ENCODE measurements around the gene FAM72A. TPM values are rescaled to one million over a fixed set of nuclear protein-coding genes. Genes with fewer than 3 reads are reported as not detected.
A peak's percentile ranks its signal among the peaks of the same experiment; 100 is the strongest.
"Not testable (repeated sequence)": the region's sequence is repeated elsewhere in the genome, so short reads cannot be mapped to it uniquely, and the experiment has no call there.

FAM72A gene
- total RNA-seq, 6 experiments from 2014 or later = 6.8 to 8.2 (median 7.2) TPM

DNA sequence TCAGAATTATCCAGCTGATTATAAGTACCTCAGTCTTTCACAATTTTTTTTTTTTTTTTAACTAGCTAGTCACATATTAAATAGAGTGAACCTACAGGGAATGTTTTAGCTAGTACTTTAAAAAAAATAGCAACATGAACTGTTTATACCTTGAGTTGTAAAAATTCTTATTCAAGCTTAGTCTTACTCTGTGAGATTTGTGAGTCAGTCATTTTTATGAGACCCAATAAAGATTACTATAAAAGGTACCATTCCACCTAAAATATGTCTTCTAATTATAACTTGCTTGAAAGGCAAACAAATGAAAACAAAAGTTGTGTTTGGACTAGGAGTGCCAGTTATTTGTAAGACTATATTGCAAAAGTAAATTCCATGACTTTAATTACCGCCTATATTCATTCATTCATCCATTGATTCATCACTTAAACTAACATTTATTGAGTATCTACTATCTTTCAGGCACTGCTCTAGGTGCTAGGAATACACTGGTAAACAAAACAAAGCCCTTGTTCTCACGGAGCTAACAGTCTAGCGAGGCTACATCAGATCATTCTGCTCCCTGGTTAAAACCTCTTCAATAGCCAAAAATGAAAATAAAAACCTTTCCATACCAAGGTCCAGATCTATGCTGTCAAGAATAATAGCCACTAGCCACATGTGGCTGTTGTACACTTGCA, 5.8 kb downstream of the FAM72A start:
- DNase-seq; H3K36me3 Mint-ChIP-seq (ENCODE audit: low read depth); H3K4me1 Mint-ChIP-seq (ENCODE audit: low read depth); H3K27ac Mint-ChIP-seq; H3K27me3 Mint-ChIP-seq (ENCODE audit: insufficient read depth); H3K4me3 Mint-ChIP-seq; H3K9me3 Mint-ChIP-seq: not testable (repeated sequence)

DNA sequence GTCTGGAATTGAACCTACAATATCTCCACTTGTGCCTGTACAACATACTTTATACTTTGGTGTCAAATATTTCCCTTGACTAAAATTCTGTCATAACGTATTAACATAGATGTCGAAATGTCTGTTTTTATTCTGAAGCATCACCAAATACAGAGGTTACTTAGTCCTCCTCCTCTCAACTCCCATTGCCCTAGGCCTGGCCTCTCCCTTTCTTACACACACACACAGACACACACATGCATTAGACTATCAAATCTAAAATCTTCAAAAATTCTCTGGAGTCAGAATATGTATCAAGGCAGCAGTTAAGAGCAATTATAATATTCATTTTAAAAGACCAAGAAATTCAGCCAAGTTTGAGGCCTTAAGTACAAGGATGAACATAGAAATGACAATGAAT, 7.5 kb downstream of the FAM72A start:
- not testable (repeated sequence) for H3K4me3 Mint-ChIP-seq; H3K36me3 Mint-ChIP-seq (ENCODE audit: low read depth); H3K27ac Mint-ChIP-seq; H3K4me1 Mint-ChIP-seq (ENCODE audit: low read depth); H3K27me3 Mint-ChIP-seq (ENCODE audit: insufficient read depth); H3K9me3 Mint-ChIP-seq; DNase-seq

DNA sequence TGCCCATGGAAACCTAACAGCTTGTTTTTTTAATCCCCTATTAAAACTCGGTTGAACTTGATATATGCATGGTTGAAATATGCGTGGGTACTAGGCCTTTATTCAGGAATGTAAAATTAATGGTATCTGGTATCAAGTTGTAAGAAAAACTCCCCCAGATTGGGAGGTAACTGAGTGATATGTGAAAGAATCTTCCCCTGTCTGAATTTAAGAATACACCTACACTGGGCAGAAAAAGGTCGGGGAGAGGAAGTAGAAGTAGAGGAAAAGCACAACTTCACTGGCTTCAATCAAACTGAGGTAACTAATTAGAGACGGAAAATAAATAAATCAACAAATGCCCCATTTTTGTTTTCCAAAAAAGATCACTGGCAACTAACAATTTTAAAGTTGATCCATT, 15.8 kb downstream of the FAM72A start:
- H3K36me3 Mint-ChIP-seq (ENCODE audit: low read depth); DNase-seq; H3K27me3 Mint-ChIP-seq (ENCODE audit: insufficient read depth); H3K27ac Mint-ChIP-seq; H3K9me3 Mint-ChIP-seq; H3K4me1 Mint-ChIP-seq (ENCODE audit: low read depth); H3K4me3 Mint-ChIP-seq: not testable (repeated sequence)

DNA sequence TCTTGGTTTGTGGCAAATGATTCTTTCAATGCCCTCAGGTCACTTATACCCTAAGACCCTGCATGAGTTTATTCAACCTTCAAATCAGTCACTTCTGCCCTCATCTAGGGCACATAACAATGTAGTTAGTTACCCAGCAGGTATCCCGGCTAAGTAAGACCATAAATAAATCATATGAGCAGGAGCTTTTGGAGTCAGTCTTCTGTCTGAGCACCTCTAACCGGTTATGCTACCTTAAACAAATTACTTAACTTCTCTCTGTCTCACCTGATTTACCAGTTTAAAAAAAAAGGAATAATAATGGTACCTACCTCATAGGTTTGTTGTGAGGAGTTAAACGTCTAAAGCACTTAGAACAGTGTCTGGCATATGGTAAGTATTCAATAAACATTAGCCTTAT, 16.9 kb downstream of the FAM72A start:
- not testable (repeated sequence) for H3K27ac Mint-ChIP-seq; H3K4me3 Mint-ChIP-seq; H3K36me3 Mint-ChIP-seq (ENCODE audit: low read depth)

DNA sequence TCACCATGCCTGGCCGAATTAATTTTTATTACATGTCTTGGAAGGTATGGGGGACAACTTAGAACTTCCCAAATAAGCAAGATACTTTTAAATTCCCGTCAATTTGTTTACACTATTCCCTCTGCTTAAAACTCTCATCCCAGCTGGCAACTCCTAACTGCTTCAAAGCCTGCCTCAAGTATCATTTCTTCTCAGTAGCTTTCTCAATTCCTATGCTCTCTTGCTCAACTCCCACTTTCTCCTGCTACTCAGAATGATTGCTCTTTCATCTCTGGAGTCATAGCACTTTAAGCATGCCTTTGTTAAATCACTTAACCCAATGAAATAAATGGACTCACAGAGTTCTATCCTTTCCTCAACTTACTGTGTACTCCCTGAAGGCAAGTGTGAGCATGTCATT, 18.9 kb downstream of the FAM72A start:
- H3K4me1 Mint-ChIP-seq (ENCODE audit: low read depth); H3K36me3 Mint-ChIP-seq (ENCODE audit: low read depth); H3K27ac Mint-ChIP-seq; H3K4me3 Mint-ChIP-seq; H3K27me3 Mint-ChIP-seq (ENCODE audit: insufficient read depth); DNase-seq; H3K9me3 Mint-ChIP-seq: not testable (repeated sequence)

More for the DNA sequence above, 16.9 kb downstream of the FAM72A start:
- not testable (repeated sequence) for H3K9me3 Mint-ChIP-seq; H3K27me3 Mint-ChIP-seq (ENCODE audit: insufficient read depth); DNase-seq; H3K4me1 Mint-ChIP-seq (ENCODE audit: low read depth)

DNA sequence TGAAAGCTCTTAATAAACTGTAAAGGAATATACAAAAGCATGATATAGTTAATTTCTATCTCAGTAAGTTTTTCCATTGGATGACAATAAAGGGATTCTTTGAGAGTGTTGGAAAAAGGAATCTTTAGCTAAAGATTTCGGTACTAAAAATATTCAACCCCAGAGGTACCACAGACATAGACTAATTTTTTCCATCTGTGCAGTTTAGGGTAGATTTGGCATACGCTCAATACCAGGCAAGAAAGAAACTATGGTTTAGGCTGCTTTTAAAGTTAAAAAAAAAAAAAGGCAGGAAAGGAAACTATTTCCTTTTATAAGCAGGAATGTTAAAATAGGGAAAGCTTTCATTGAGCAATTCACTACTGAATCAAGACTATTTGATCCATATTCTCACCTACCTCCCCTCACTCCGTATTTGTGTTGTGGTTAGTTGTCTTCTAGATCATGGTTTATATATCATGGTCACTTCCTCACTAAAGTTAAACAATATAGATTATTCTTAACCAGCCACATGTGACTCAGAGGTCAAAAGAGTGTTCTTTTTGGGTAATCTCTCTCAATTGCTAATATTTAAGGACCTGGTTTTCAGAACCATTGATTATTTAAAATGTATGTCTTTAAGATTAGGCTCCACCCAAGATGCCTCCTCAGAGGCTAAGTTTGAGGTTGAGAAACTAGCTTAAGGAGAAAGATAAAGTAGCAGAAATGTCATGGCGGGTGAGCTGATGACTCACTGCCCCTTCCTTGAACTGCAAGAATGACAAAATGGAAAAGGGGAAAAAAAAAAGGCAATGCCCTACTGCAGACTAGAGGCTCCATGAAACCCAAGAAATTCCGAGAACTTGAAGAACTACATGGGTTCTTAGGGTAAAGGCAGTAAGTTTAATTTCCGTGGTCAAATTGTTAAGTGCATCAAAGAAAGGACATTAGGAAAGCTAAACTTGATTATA, 20.0 kb downstream of the FAM72A start:
- Mint-ChIP-seq H3K4me3 (peak overlapping the region; percentile 56; the same call in 1 of the 2 replicates), H3K27ac (peak overlapping the region; percentile 49), H3K4me1 (ENCODE audit: low read depth) (peaks cover 15% of the 10 kb centered on the region)
- H3K27me3 Mint-ChIP-seq (ENCODE audit: insufficient read depth); H3K9me3 Mint-ChIP-seq; H3K36me3 Mint-ChIP-seq (ENCODE audit: low read depth); DNase-seq: not testable (repeated sequence)

DNA sequence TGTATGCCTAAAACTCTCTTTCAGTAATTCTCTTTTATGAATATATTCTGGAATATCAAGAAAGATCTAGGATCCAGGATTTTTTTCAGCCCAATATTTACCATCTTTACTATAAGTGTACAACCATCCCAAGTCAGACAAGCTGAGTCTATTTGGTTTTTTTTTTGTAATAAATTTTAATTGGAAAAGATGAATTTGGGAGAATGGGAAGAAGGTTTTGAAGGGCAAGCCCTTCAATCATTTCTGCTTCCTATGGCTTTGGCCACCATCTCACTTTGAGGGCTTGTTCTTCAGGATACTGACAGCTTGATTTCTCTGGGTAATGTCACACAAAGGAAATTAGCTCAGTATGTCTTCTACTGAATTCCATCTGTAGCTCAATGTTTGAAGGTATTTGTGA, 23.0 kb downstream of the FAM72A start:
- not testable (repeated sequence) for H3K27ac Mint-ChIP-seq; H3K36me3 Mint-ChIP-seq (ENCODE audit: low read depth); H3K27me3 Mint-ChIP-seq (ENCODE audit: insufficient read depth)

DNA sequence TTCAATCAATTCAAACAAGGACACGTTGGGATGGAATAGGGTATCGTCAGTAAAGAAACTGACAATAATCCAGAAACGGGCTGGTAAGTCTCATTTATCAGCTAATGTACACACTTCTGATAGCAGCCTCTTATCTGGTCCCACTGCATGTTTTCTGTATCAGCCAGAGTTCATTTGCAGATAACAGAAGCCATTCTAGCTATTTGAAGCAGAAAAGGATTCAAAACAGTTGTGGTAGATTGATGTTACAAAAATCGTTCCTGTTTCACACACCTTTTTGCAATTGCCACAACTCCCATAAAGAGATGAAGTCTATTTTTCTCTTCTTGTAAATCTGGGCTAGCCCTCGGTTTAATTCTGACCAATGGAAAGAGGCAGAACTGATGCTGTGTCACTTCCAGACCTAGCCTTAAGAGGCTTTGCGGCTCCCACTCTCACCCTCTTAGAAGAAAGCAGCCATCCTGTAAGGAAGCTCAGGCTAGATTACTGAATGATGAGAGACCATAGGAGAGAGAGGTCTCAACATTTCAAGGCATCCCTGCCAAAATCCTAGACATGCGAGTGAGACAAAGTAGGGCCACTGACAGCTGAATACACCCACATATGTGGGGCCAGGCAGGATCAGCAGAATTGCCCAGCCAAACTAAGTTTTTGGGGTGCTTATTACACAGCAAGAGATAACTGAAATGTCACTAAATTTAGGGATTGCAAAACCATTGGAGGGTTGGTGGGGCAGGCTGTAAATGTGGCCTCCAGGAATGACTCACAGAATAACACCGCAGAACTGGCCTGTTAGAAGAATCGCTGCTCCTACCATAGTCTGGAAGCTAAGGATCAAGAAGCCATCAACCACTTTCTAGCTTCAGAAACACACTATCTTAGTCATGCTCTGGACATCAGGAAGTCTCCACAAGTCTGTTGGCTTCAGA, 24.3 kb downstream of the FAM72A start:
- H3K9me3 Mint-ChIP-seq = not testable (repeated sequence)
- peak; percentile 89 for DNase-seq
- H3K27ac Mint-ChIP-seq = peak overlapping the region; percentile 89

More for the DNA sequence above, 23.0 kb downstream of the FAM72A start:
- not testable (repeated sequence) for H3K4me3 Mint-ChIP-seq, H3K9me3 Mint-ChIP-seq, DNase-seq
- peaks cover 20% of the 10 kb centered on the region for H3K4me1 Mint-ChIP-seq (ENCODE audit: low read depth)

DNA sequence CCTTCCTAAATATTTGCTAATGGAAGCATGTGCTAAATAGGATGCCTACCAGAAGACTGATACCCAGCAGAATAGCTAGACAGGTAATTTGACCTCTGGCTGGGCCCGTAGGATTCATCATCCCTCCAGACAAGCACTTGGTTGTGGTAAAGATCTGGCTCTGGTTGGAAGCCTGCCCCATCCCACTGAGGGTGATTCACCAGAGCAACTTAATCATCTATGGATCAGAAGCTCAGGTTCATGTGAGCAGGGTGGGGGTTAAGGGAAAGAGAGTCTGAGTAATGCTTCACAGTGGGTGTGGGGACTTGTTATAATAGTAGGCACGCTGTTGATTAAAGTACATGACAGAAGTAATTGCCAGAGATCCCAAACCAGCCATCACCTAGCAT, 26.5 kb downstream of the FAM72A start:
- H3K9me3 Mint-ChIP-seq; H3K36me3 Mint-ChIP-seq (ENCODE audit: low read depth); H3K27me3 Mint-ChIP-seq (ENCODE audit: insufficient read depth); H3K4me3 Mint-ChIP-seq: not testable (repeated sequence)
- peak; percentile 89 for DNase-seq
- H3K27ac Mint-ChIP-seq = peak overlapping the region; percentile 33; the same call in 1 of the 2 replicates
- H3K4me1 Mint-ChIP-seq (ENCODE audit: low read depth) = peaks cover 20% of the 10 kb centered on the region

More for the DNA sequence above, 24.3 kb downstream of the FAM72A start:
- not testable (repeated sequence) for H3K27me3 Mint-ChIP-seq (ENCODE audit: insufficient read depth); H3K36me3 Mint-ChIP-seq (ENCODE audit: low read depth)
- peak overlapping the region; percentile 47; the same call in 1 of the 2 replicates for H3K4me3 Mint-ChIP-seq
- H3K4me1 Mint-ChIP-seq (ENCODE audit: low read depth) = peaks cover 20% of the 10 kb centered on the region
